ENCODE results near the gene FAM110D.

Gene FAM110D

DNA sequence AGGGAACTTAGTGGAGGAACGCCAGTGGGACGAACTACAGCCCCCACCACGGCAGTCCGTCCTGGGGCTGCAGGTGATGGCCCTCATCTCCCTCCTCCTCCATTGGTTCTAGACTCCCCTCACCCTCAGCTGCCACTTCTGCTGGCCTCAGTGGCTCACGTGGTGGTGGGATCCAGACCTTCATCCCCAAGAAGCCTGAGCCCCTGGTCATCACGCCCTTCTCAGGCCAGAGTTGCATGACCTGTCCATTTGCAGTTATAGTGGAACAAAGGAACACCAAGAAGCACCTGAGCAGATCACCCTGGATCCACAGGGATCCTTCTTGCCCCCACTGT is 13.0 kb upstream of the FAM110D start:
- TF ChIP-seq, protein P1, sequence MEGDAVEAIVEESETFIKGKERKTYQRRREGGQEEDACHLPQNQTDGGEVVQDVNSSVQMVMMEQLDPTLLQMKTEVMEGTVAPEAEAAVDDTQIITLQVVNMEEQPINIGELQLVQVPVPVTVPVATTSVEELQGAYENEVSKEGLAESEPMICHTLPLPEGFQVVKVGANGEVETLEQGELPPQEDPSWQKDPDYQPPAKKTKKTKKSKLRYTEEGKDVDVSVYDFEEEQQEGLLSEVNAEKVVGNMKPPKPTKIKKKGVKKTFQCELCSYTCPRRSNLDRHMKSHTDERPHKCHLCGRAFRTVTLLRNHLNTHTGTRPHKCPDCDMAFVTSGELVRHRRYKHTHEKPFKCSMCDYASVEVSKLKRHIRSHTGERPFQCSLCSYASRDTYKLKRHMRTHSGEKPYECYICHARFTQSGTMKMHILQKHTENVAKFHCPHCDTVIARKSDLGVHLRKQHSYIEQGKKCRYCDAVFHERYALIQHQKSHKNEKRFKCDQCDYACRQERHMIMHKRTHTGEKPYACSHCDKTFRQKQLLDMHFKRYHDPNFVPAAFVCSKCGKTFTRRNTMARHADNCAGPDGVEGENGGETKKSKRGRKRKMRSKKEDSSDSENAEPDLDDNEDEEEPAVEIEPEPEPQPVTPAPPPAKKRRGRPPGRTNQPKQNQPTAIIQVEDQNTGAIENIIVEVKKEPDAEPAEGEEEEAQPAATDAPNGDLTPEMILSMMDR (conservative IDR thresholded peaks at IDR 0.05; ENCODE audit: control insufficient read depth, insufficient read depth, low read depth, low read length), result no peak
- no peak overlapping the region for H3K4me3 ChIP-seq (ENCODE audit: control insufficient read depth, low read depth, low read length)
- no peak for DNase-seq (ENCODE audit: low read depth)

GRCh38 chr1:26148887-26149286 is 10.0 kb upstream of the FAM110D start:
- no peak overlapping the region for H3K4me3 ChIP-seq (ENCODE audit: control insufficient read depth, low read depth, low read length)
- TF ChIP-seq, protein P1 (conservative IDR thresholded peaks at IDR 0.05; ENCODE audit: control insufficient read depth, insufficient read depth, low read depth, low read length), result no peak
- no peak for DNase-seq (ENCODE audit: low read depth)

DNA sequence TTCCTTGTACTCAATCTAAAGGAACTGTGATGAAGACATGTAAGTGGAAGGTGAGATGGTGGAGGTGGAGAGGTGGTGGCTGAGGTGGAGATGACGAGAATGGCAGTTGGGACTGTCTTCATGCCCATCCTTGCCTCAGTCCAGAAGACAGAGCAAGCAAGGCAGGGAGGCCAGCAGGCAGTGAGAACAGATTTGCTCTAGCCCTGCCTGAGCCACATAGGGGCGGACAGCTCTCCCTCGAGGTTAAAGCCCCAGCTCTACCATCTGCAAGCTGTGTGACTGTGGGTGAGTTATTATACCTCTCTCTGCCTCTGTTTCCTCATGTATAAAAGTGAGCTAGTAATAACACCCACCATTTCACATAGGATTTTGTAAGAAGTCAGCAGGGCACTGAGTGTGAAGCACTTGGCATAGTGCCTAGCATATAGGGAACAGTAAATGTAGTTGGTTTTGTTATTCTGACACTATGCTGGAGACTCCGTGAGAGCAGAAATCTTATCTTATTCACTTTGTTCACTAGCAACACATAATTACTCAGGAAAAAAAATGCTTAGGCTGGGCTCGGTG is 4.8 kb upstream of the FAM110D start:
- TF ChIP-seq, protein P1 (conservative IDR thresholded peaks at IDR 0.05; ENCODE audit: control insufficient read depth, insufficient read depth, low read depth, low read length), result no peak
- no peak for DNase-seq (ENCODE audit: low read depth)
- H3K4me3 ChIP-seq (ENCODE audit: control insufficient read depth, low read depth, low read length), result no peak overlapping the region

DNA sequence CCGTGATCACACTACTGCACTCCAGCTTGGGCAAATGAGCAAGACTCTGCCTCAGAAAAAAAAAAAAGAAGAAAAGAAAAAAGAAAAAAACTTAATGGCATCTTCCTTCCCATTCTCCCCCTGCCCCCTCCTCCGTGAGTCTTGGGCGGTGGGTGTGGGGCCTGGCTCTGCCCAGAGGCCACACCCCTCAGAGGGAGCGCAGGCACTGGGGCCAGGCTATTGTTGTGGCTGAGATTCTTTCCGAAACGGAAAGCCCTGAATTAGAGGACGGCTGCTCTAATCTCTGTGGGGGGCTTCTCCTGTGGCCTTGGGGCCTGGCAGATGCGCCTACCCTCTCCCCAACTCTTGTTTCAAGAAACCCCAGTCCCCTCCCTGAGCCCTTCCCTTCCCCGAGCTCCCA is 4.1 kb upstream of the FAM110D start:
- DNase-seq (ENCODE audit: low read depth), result no peak
- TF ChIP-seq, protein P1 (conservative IDR thresholded peaks at IDR 0.05; ENCODE audit: control insufficient read depth, insufficient read depth, low read depth, low read length), result no peak
- no peak overlapping the region for H3K4me3 ChIP-seq (ENCODE audit: control insufficient read depth, low read depth, low read length)

GRCh38 chr1:26155370-26156284 is 3.3 kb upstream of the FAM110D start:
- no peak overlapping the region for H3K4me3 ChIP-seq (ENCODE audit: control insufficient read depth, low read depth, low read length)
- TF ChIP-seq, protein P1 (conservative IDR thresholded peaks at IDR 0.05; ENCODE audit: control insufficient read depth, insufficient read depth, low read depth, low read length), result no peak
- DNase-seq (ENCODE audit: low read depth), result no peak

DNA sequence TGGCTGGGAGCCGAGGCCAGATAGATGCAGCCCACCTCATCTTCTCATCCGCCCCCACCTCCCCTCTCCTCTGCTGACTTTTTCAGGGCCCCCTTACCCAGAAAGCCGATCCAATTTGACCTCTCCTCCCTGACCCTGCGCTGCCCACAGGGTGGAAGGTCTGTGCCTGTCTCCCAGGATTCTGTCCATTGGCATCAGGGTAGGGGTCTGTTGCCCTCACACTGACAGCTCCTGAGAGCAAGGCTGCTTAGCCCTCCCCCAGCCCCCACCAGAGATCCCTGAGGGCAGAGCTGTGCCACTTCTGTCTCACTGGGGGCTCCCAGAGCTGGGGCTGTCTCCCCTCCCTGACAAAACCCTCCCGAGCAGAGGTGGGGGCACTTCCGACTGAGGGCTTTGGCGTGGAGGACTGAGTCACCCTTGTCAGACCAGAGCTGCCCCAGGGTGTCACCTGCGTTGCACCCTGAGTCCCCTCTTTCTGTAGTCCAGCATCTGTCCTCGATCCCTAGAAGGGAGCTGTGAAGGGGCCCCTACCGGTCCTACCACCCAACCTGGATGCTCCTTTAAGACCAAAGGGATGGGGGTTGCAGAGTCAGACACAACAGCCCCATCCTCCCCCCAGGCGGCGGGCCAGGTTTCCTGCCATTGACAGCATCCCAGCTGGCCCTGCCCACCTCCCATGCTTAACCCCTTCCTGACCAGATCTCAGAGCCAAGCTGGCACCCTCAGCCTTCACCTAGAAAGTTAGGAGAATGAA is 2.4 kb upstream of the FAM110D start:
- TF ChIP-seq, protein P1 (conservative IDR thresholded peaks at IDR 0.05; ENCODE audit: control insufficient read depth, insufficient read depth, low read depth, low read length), result no peak
- H3K4me3 ChIP-seq (ENCODE audit: control insufficient read depth, low read depth, low read length), result no peak overlapping the region
- no peak for DNase-seq (ENCODE audit: low read depth)

Measured in fibroblast of mammary gland (primary cell).